OCI-LY1 (cell line): ENCODE data around the gene JAKMIP1.

Experiments used
- H2AFZ ChIP-seq: fragments of 200-600 bp; sonication (generic), shearing (Covaris generic); 2 replicates; pipeline ENCODE4 v1.6.0; 2014; ENCODE audit warnings: antibody characterized with exemption, mild to moderate bottlenecking, low read length
- H3F3A ChIP-seq: fragments of 200-600 bp; sonication (generic), shearing (Covaris generic); 2 replicates; pipeline ENCODE4 v1.6.0; 2014; ENCODE audit warnings: mild to moderate bottlenecking, antibody characterized with exemption, low read length, moderate library complexity; ENCODE audit not compliant: insufficient read depth
- H3K27ac ChIP-seq: fragments of 200-600 bp; sonication (generic); 2 replicates; pipeline ENCODE4 v1.5.1; 2014; ENCODE audit warnings: low read length, mixed run types, mild to moderate bottlenecking, low read depth; ENCODE audit not compliant: poor library complexity, severe bottlenecking
- H3K27me3 ChIP-seq: fragments of 200-600 bp; sonication (generic); 2 replicates; pipeline ENCODE4 v1.6.0; 2014; ENCODE audit warnings: antibody characterized with exemption, mild to moderate bottlenecking, low read length, moderate library complexity; ENCODE audit not compliant: insufficient read depth
- H3K36me3 ChIP-seq: fragments of 200-600 bp; sonication (generic); 2 replicates; pipeline ENCODE4 v1.6.1; 2014; ENCODE audit warnings: mild to moderate bottlenecking, antibody characterized with exemption, low read length, moderate library complexity, mixed read lengths; ENCODE audit not compliant: insufficient read depth
- H3K4me1 ChIP-seq: fragments of 200-600 bp; sonication (generic); 2 replicates; pipeline ENCODE4 v1.5.1; 2014; ENCODE audit warnings: mild to moderate bottlenecking, low read length, moderate library complexity; ENCODE audit not compliant: insufficient read depth, severe bottlenecking
- H3K4me2 ChIP-seq: fragments of 200-600 bp; sonication (generic), shearing (Covaris generic); 2 replicates; pipeline ENCODE4 v1.6.1; 2014; ENCODE audit warnings: low read length
- H3K4me3 ChIP-seq: fragments of 200-600 bp; sonication (generic); 2 replicates; pipeline ENCODE4 v1.5.1; 2014; ENCODE audit warnings: low read length, low read depth, mild to moderate bottlenecking, mixed read lengths; ENCODE audit not compliant: poor library complexity, severe bottlenecking
- H3K79me2 ChIP-seq: fragments of 200-600 bp; shearing (Covaris generic); 2 replicates; pipeline ENCODE4 v1.6.1; 2016; ENCODE audit warnings: mixed run types, low read length, mixed read lengths; ENCODE audit not compliant: insufficient read depth
- H3K9ac ChIP-seq: fragments of 200-600 bp; sonication (generic), shearing (Covaris generic); 2 replicates; pipeline ENCODE4 v1.6.1; 2014; ENCODE audit warnings: mild to moderate bottlenecking, low read length, mixed read lengths
- H3K9me2 ChIP-seq: fragments of 200-600 bp; sonication (generic), shearing (Covaris generic); 2 replicates; pipeline ENCODE4 v1.6.1; 2014; ENCODE audit warnings: low read depth, mild to moderate bottlenecking, low read length, mixed read lengths
- H3K9me3 ChIP-seq: fragments of 200-600 bp; shearing (Covaris generic); 2 replicates; pipeline ENCODE4 v1.6.1; 2014; ENCODE audit warnings: low read length, mixed read lengths
- H4K20me1 ChIP-seq: fragments of 200-600 bp; sonication (generic), shearing (Covaris generic); 2 replicates; pipeline ENCODE4 v1.6.0; 2016; ENCODE audit warnings: mild to moderate bottlenecking, low read length; ENCODE audit not compliant: insufficient read depth
- CTCF ChIP-seq: fragments of 200-600 bp; sonication (generic), shearing (Covaris generic); IDR thresholded peaks from 2 replicates; pipeline ENCODE4 v1.5.1; 2017; ENCODE audit warnings: mild to moderate bottlenecking, antibody characterized with exemption, low read length, moderate library complexity, mixed read lengths
- EZH2 ChIP-seq: fragments of 200-600 bp; sonication (generic), shearing (Covaris generic); IDR thresholded peaks from 2 replicates; pipeline ENCODE4 v1.8.0; 2017; ENCODE audit warnings: borderline replicate concordance, mixed run types, mild to moderate bottlenecking, antibody characterized with exemption, low read length, moderate library complexity, mixed read lengths

The JAKMIP1 gene

GRCh38 chr4:6221851-6222760, 21.8 kb upstream of the JAKMIP1 start:
- Histone ChIP-seq H3K9me3 (no peaks in the 10 kb centered on the region), H3K27me3 (no peaks in the 10 kb centered on the region), H3K4me1 (no peaks in the 10 kb centered on the region), H3K79me2 (no peaks in the 10 kb centered on the region), H3K27ac (no peak overlapping the region), H4K20me1 (no peaks in the 10 kb centered on the region), H3K9ac (no peak overlapping the region), H3K36me3 (no peaks in the 10 kb centered on the region), H3K4me2 (no peak overlapping the region), H3F3A (no peaks in the 10 kb centered on the region), H2AFZ (no peak overlapping the region), H3K4me3 (no peak overlapping the region), H3K9me2 (no peaks in the 10 kb centered on the region)
- TF ChIP-seq CTCF (no peak), EZH2 (no peak)

DNA sequence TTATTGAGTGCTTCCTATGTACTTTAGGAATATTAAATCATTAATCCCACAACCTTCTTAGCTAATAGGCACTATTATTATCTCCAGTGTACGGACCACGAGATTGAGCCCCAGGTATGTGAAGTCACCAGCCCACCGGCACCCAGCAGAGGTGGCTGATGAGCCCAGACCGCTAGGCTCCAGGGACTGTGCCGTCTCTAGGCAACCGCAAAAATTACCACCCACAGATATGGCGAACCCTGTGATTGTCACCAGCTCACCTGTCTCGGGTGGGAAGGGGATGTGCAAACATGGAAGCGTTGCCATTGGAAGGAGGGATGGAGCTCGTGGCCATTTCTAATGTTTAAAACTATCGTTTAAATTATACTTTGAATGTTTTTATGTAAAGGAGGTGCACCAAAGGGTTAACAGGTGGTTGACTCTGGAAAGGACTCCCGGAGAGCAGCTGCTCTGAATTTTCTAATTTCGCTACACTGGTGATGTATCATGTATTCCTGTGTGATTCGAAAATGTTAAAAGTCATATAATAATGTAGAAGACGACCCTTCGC, 21.0 kb upstream of the JAKMIP1 start:
- Histone ChIP-seq H3F3A (no peaks in the 10 kb centered on the region), H3K27me3 (no peaks in the 10 kb centered on the region), H3K4me3 (no peak overlapping the region), H3K9ac (no peak overlapping the region), H3K9me3 (no peaks in the 10 kb centered on the region), H3K4me2 (no peak overlapping the region), H3K9me2 (no peaks in the 10 kb centered on the region), H3K36me3 (no peaks in the 10 kb centered on the region), H3K79me2 (no peaks in the 10 kb centered on the region), H3K27ac (no peak overlapping the region), H2AFZ (no peak overlapping the region), H4K20me1 (no peaks in the 10 kb centered on the region), H3K4me1 (no peaks in the 10 kb centered on the region)
- TF ChIP-seq EZH2 (no peak), CTCF (no peak)

DNA sequence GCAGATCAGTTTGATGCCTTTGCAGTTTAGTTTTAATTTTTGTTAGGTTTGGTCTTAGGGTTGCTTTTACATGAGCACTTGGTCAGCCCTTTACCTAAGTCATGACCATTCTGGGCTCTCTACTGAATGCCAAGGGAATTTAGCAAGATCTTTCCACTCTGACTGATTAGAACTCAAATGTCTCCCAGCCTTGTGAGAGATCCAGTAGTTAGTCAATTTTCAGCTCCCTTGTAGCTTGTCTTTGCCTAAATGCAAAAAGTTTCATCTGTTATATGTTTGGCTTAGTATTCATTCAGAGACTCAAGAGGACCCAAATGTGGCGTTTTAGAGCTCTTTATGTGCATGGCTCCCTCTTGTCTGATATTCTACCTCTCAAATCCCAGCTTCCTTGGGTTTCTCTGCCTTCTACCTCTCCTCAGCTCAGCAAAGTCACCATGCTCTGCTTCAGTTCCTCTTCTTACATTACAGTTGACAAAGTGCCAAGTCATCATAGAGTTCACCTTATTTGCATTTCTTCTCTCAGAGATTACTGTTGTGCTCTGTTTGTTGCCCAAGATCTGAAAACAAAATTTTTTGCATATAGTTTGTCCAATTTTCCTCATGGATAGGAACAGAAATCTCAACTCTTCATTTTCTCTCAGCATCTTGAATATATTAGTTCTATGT, 17.5 kb upstream of the JAKMIP1 start:
- H3K4me3 ChIP-seq, result no peak overlapping the region
- no peaks in the 10 kb centered on the region for H3F3A ChIP-seq
- no peak overlapping the region for H2AFZ ChIP-seq
- H3K4me1 ChIP-seq, result no peaks in the 10 kb centered on the region
- no peaks in the 10 kb centered on the region for H3K27me3 ChIP-seq
- no peak overlapping the region for H3K27ac ChIP-seq
- no peaks in the 10 kb centered on the region for H3K9me2 ChIP-seq
- H3K9me3 ChIP-seq, result no peaks in the 10 kb centered on the region
- H3K9ac ChIP-seq, result no peak overlapping the region
- no peaks in the 10 kb centered on the region for H4K20me1 ChIP-seq
- TF ChIP-seq EZH2 (no peak), CTCF (no peak)
- no peaks in the 10 kb centered on the region for H3K36me3 ChIP-seq
- H3K79me2 ChIP-seq, result no peaks in the 10 kb centered on the region
- no peak overlapping the region for H3K4me2 ChIP-seq
